Ascending aorta (tissue), 2 donors: ENCODE measurements around the gene AGGF1. TPM values are rescaled to one million over a fixed set of nuclear protein-coding genes. Genes with fewer than 3 reads are reported as not detected.

Source experiments
- DNase-seq, 2 donors: peaks; one replicate each; pipeline ENCODE4 v3.0.0-alpha.2; 2019; ENCODE audit warnings: low spot score in 2 of 2
- H3K27ac ChIP-seq, 2 donors: fragments of 200-600 bp; sonication (generic); one replicate each; pipeline ENCODE4 v1.5.1; 2016 to 2017; ENCODE audit warnings: mild to moderate bottlenecking in 1 of 2
- H3K27me3 ChIP-seq: fragments of 200-600 bp; sonication (generic); one replicate; pipeline ENCODE4 v1.5.1; 2017
- H3K36me3 ChIP-seq, 2 donors: fragments of 200-600 bp; sonication (generic); one replicate each; pipeline ENCODE4 v1.5.1; 2016
- H3K4me1 ChIP-seq, 2 donors: fragments of 200-600 bp; sonication (generic); one replicate each; pipeline ENCODE4 v1.5.1; 2016 to 2017; ENCODE audit warnings: mild to moderate bottlenecking in 1 of 2
- H3K4me3 ChIP-seq, 2 donors: fragments of 200-600 bp; sonication (generic); one replicate each; pipeline ENCODE4 v1.5.1; 2016 to 2017; ENCODE audit warnings: mild to moderate bottlenecking in 1 of 2
- H3K9me3 ChIP-seq, 2 donors: fragments of 200-600 bp; sonication (generic); one replicate each; pipeline ENCODE4 v1.5.1; 2016
- CTCF ChIP-seq, 3 experiments: fragments of 200-600 bp in 2 of 3; fragments of 450-650 bp in 1 of 3; sonication (generic) in 2 of 3; IDR thresholded peaks; one replicate each; pipeline ENCODE4 v1.5.1; 2016 to 2019; ENCODE audit warnings: antibody characterized with exemption in 3 of 3, mild to moderate bottlenecking in 1 of 3, moderate library complexity in 1 of 3
- intact Hi-C: fragments of 100-400 bp; cut with DNase I; formaldehyde crosslinking; loops from one replicate; pipeline ENCODE4 v1.15.1; 2023
- total RNA-seq: library from RNA; depleted of rRNA; stranded (reverse); fragments of >200 nt; gene quantifications from one replicate; pipeline ENCODE4 v1.1.0, GENCODE V29; 2016

Gene AGGF1
- total RNA-seq, 1 donor from 2014 or later = 60.3 TPM

GRCh38 chr5:77029376-77029885, 773 bp upstream of the AGGF1 start:
- Histone ChIP-seq H3K9me3 (no peaks in the 10 kb centered on the region), H3K36me3 (no peaks in the 10 kb centered on the region), H3K27me3 (no peaks in the 10 kb centered on the region), H3K4me3 (peak overlapping the region; percentile 71 to 91), H3K27ac (no peak overlapping the region), H3K4me1 (peaks cover 0 to 11% of the 10 kb centered on the region in 2 donors)
- TF ChIP-seq CTCF (IDR thresholded peaks at IDR 0.05) = no peak
- no peak for DNase-seq
- intact Hi-C loops = loop anchor here (10.0 kb wide), 1 partner anchor 245 kb away; no protein-coding TSS in a partner anchor

- Histone ChIP-seq H3K27me3 (no peaks in the 10 kb centered on the region), H3K36me3 (peaks cover 9 to 14% of the 10 kb centered on the region in 2 donors), H3K9me3 (no peaks in the 10 kb centered on the region), H3K27ac (no peak overlapping the region), H3K4me3 (peak overlapping the region in 1 of 2 donors; percentile 71), H3K4me1 (peaks cover 0 to 11% of the 10 kb centered on the region in 2 donors)
- DNase-seq = no peak
- TF ChIP-seq CTCF (IDR thresholded peaks at IDR 0.05) = no peak
- intact Hi-C loops = loop anchor here (2.0 to 10.0 kb wide), 2 partner anchors 55 to 743 kb away; partner anchors contain the start of genes TBCA and ZBED3
Observed at GRCh38 chr5:77031891-77032290, 1.7 kb downstream of the AGGF1 start.

- no peak overlapping the region for H3K4me3 ChIP-seq
- no peak for TF ChIP-seq CTCF (IDR thresholded peaks at IDR 0.05)
- no peaks in the 10 kb centered on the region for H3K9me3 ChIP-seq
- H3K36me3 ChIP-seq = peaks cover 14 to 15% of the 10 kb centered on the region in 2 donors
- intact Hi-C loops = loop anchor here (10.0 kb wide), 1 partner anchor 742 kb away; the partner anchor contains the start of gene TBCA
- no peak overlapping the region for H3K27ac ChIP-seq
- no peaks in the 10 kb centered on the region for H3K27me3 ChIP-seq
- DNase-seq = no peak
- peaks cover 0 to 11% of the 10 kb centered on the region in 2 donors for H3K4me1 ChIP-seq
Observed at GRCh38 chr5:77032635-77033034, 2.4 kb downstream of the AGGF1 start.

- no peaks in the 10 kb centered on the region for H3K9me3 ChIP-seq
- TF ChIP-seq CTCF (IDR thresholded peaks at IDR 0.05) = no peak
- H3K36me3 ChIP-seq = peaks cover 14 to 21% of the 10 kb centered on the region in 2 donors
- intact Hi-C loops = loop anchor here (10.0 kb wide), 1 partner anchor 741 kb away; the partner anchor contains the start of gene TBCA
- DNase-seq = no peak
- H3K4me1 ChIP-seq = peaks cover 0 to 11% of the 10 kb centered on the region in 2 donors
- no peak overlapping the region for H3K27ac ChIP-seq
- no peaks in the 10 kb centered on the region for H3K27me3 ChIP-seq
- no peak overlapping the region for H3K4me3 ChIP-seq
Observed at GRCh38 chr5:77033338-77033737, 3.1 kb downstream of the AGGF1 start.

- Histone ChIP-seq H3K4me3 (no peak overlapping the region), H3K36me3 (peaks cover 14 to 36% of the 10 kb centered on the region in 2 donors), H3K4me1 (peaks cover 0 to 10% of the 10 kb centered on the region in 2 donors), H3K27me3 (no peaks in the 10 kb centered on the region), H3K27ac (no peak overlapping the region), H3K9me3 (no peaks in the 10 kb centered on the region)
- TF ChIP-seq CTCF (IDR thresholded peaks at IDR 0.05) = no peak
- intact Hi-C loops = loop anchor here (10.0 kb wide), 1 partner anchor 739 kb away; the partner anchor contains the start of gene TBCA
- no peak for DNase-seq
Observed at GRCh38 chr5:77035950-77036349, 5.7 kb downstream of the AGGF1 start.
